ENCODE results near the gene PRSS21.
A peak's percentile ranks its signal among the peaks of the same experiment; 100 is the strongest.

PRSS21 gene

DNA sequence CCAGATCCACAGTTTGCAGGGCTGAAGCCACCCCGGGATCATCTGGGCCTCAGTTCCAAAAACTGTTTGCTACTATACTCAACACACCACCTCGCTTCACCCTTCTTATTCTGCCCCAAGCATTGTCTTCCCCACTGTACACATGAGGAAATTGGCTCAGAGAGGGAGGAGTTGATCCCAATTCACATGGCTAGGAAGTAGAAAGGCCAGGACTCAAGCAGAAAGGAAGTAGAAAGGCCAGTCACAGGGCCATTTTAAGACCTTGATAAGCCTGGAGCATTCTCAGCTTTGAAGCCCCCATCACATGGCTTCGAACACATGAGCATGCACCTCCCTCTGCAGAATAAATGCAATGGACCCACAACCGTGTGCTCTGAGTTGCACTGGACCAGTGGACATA, 48.6 kb downstream of the PRSS21 start:
- no peak for DNase-seq (ENCODE audit: low read depth in 3 of 3, low spot score in 1 of 3)

DNA sequence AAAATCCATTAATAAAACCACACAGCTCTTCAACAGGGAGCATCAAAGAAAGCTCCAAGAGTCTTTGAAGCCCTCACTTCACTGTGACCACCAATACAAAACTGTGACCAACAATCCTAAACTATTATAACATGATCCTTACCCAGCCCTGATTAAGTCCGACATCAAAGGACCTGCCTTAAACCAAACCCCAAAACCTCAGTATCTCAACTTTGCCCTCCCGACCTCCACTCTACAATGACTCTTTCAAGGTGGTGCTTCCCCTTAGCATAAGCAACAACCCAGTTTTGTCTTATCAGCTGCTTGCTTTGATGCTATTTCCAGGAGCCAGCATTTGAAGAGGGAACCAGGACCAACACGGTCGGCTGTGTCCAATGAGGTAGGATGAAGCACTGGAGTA, 49.4 kb downstream of the PRSS21 start:
- no peak for DNase-seq (ENCODE audit: low read depth in 3 of 3, low spot score in 1 of 3)

DNA sequence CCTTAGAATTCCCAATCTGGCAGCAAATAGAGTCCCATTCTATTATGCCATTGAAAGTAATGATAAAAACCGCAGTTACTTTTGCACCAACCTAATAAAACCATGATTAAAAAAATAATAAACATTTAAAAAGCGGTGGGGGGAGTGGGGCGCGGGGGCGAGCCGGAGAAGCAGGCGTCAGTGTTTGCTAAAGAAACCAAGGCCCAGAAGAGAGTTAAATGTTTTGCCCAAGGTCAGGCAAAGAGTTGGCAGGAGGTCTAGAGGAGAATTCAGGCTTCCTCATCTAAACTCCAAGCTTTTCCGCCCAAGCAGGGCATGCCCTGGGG, 50.6 kb downstream of the PRSS21 start:
- no peak for DNase-seq (ENCODE audit: low read depth in 3 of 3, low spot score in 1 of 3)

DNA sequence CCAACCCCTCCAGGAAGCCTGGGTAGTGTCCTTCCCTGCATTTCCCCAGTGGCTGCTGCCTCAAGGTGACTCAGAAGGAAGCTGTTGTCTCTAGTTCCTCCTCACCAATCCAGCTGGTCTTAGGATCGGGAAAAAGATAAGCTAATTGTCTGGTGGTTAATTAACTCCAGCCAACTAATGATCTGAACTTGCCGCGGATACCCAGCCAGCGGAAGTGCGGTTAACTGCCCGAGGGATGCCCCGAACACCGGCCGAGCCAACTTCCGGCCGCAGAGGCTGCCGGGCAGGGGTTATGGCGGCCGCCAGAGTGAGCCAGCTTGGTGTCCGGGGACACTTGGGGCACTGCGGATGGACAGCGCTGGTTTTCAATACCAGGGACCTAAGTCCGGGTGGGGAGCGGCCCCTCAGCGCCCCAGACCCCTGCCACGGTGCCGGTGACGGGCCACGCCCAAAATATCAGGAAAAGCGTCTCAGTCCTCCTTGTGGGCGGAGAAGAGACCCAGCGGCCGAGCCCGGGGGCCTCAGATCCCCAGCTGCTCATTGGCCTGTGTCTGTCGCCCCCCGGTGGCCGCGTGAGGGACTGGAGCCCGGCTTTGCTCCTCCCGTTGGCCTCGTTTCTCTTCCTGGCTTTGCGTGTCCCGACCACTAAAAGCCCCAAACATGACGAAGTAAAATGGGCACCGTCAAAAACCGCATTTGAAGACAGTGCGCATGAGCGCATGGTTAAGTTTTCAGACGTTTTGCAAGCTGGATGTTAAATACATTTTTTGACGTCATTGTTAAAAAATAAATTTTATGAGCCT, 51.2 kb downstream of the PRSS21 start:
- peak; percentile 77 to 95 (median 88) for DNase-seq (ENCODE audit: low read depth in 3 of 3, low spot score in 1 of 3)
